HCT116 (cell line): ENCODE measurements around the gene SP100. TPM values are rescaled to one million over a fixed set of nuclear protein-coding genes. Genes with fewer than 3 reads are reported as not detected.
"Not testable (repeated sequence)": the region's sequence is repeated elsewhere in the genome, so short reads cannot be mapped to it uniquely, and the experiment has no call there.

Experiments
- ATAC-seq: fragments of 200-7000 bp; cut with Tn5 transposase; 2 replicates; pipeline ENCODE4 v1.9.1; 2020; ENCODE audit warnings: mild to moderate bottlenecking, moderate library complexity
- BruUV-seq: library from RNA; stranded (reverse); fragments of 400-500 nt; replicated peaks from 2 replicates; lab custom pipeline; 2021; lab: Mats Ljungman, UMichigan
- CTCF ChIA-PET: fragments of 300-600 bp; sonication (Branson Sonifier 250); formaldehyde crosslinking; loops from one replicate; lab custom pipeline; 2021; ENCODE audit warnings: antibody characterized with exemption; lab: Charles Lee
- POLR2A ChIA-PET: fragments of 300-600, 350-600 bp; sonication (Branson Sonifier 250); formaldehyde crosslinking; loops from one replicate; lab custom pipeline; 2021; ENCODE audit warnings: antibody characterized with exemption; lab: Charles Lee
- RAD21 ChIA-PET, 2 experiments: fragments of 300-600 bp; sonication (Branson Sonifier 250); formaldehyde crosslinking; loops; one replicate each; lab custom pipeline; 2023; ENCODE audit warnings: low total read pairs in 2 of 2; ENCODE audit not compliant: uncharacterized antibody in 2 of 2, unreplicated experiment in 2 of 2, low non-redundant PET in 1 of 2; lab: Charles Lee
- DNase-seq: peaks from one replicate; pipeline ENCODE4 v3.0.0-alpha.2; 2010; ENCODE audit warnings: low read depth, low spot score
- H2AFZ ChIP-seq: fragments of 200-600 bp; shearing (Covaris generic), sonication (generic); 2 replicates; pipeline ENCODE4 v1.6.1; 2017; ENCODE audit warnings: low read depth, mixed run types, mixed read lengths, antibody characterized with exemption, low read length; ENCODE audit not compliant: poor library complexity, severe bottlenecking
- H3K27ac ChIP-seq: 2 replicates; pipeline ENCODE4 v1.5.1; 2012; ENCODE audit warnings: low read depth, low read length
- H3K27me3 ChIP-seq: fragments of 200-600 bp; sonication (generic); 2 replicates; pipeline ENCODE4 v1.6.1; 2016; ENCODE audit warnings: mixed run types, low read length, mixed read lengths; ENCODE audit not compliant: insufficient read depth
- H3K36me3 ChIP-seq, 2 experiments: fragments of 200-500 bp in 1 of 2; fragments of 200-600 bp in 1 of 2; sonication (Bioruptor generic) in 1 of 2; sonication (generic) in 1 of 2; 2 replicates each; pipeline versions ENCODE4 v1.5.1 to v1.6.1; 2014 to 2016; ENCODE audit warnings: low read length in 2 of 2, inconsistent platforms in 1 of 2, mixed read lengths in 1 of 2, mixed run types in 1 of 2; ENCODE audit not compliant: insufficient read depth in 2 of 2, control insufficient read depth in 1 of 2
- H3K4me1 ChIP-seq, 2 experiments: fragments of 200-600 bp in 1 of 2; sonication (generic) in 1 of 2; 2 replicates each; pipeline versions ENCODE4 v1.5.1 to v1.6.1; 2012 to 2017; ENCODE audit warnings: low read length in 2 of 2, inconsistent platforms in 1 of 2, mild to moderate bottlenecking in 1 of 2, mixed read lengths in 1 of 2, mixed run types in 1 of 2, moderate library complexity in 1 of 2; ENCODE audit not compliant: insufficient read depth in 2 of 2, control insufficient read depth in 1 of 2
- H3K4me2 ChIP-seq: fragments of 200-600 bp; sonication (generic); 2 replicates; pipeline ENCODE4 v1.6.1; 2017; ENCODE audit warnings: mixed run types, low read length, mixed read lengths
- H3K4me3 ChIP-seq, 2 experiments: fragments of 200-600 bp in 1 of 2; sonication (generic) in 1 of 2; replicated peaks in 1 of 2; 2 replicates each; pipeline ENCODE4 v1.5.1; 2011 to 2016; ENCODE audit warnings: low read length in 2 of 2, control low read depth in 1 of 2, low read depth in 1 of 2, mild to moderate bottlenecking in 1 of 2, mixed read lengths in 1 of 2, mixed run types in 1 of 2
- H3K79me2 ChIP-seq: fragments of 200-600 bp; sonication (generic); 2 replicates; pipeline ENCODE4 v1.6.1; 2017; ENCODE audit warnings: mild to moderate bottlenecking, mixed run types, low read length, moderate library complexity, mixed read lengths; ENCODE audit not compliant: insufficient read depth
- H3K9ac ChIP-seq: fragments of 200-600 bp; sonication (generic); 2 replicates; pipeline ENCODE4 v1.6.1; 2016; ENCODE audit warnings: low read length, mixed read lengths
- H3K9me2 ChIP-seq: fragments of 200-600 bp; sonication (generic), shearing (Covaris generic); 2 replicates; pipeline ENCODE4 v1.6.1; 2017; ENCODE audit warnings: mixed run types, mild to moderate bottlenecking, moderate library complexity; ENCODE audit not compliant: insufficient read depth
- H3K9me3 ChIP-seq, 2 experiments: fragments of 200-500 bp in 1 of 2; fragments of 200-600 bp in 1 of 2; sonication (Bioruptor generic) in 1 of 2; sonication (generic) in 1 of 2; 2 replicates each; pipeline ENCODE4 v1.6.1; 2014 to 2017; ENCODE audit warnings: low read length in 2 of 2, mixed read lengths in 2 of 2, inconsistent platforms in 1 of 2, low read depth in 1 of 2, mild to moderate bottlenecking in 1 of 2, mixed run types in 1 of 2, moderate library complexity in 1 of 2; ENCODE audit not compliant: control insufficient read depth in 1 of 2, insufficient read depth in 1 of 2
- H4K20me1 ChIP-seq: fragments of 200-600 bp; sonication (generic), shearing (Covaris generic); 2 replicates; pipeline ENCODE4 v1.6.1; 2017; ENCODE audit warnings: mixed run types, mild to moderate bottlenecking, moderate library complexity; ENCODE audit not compliant: insufficient read depth
- CBX3 ChIP-seq: IDR thresholded peaks from 2 replicates; pipeline ENCODE4 v1.6.1; 2012; ENCODE audit warnings: low read depth
- EGR1 ChIP-seq: IDR thresholded peaks from 2 replicates; pipeline ENCODE4 v1.6.1; 2012; ENCODE audit warnings: low read depth
- EZH2phosphoT487 ChIP-seq: fragments of 200-600 bp; IDR thresholded peaks from 2 replicates; pipeline ENCODE4 v1.6.1; 2018; ENCODE audit warnings: antibody characterized with exemption, borderline replicate concordance
- JUND ChIP-seq: IDR thresholded peaks from 2 replicates; pipeline ENCODE4 v1.6.1; 2012
- SIN3A ChIP-seq: IDR thresholded peaks from 2 replicates; pipeline ENCODE4 v1.6.1; 2012; ENCODE audit warnings: low read depth
- SP1 ChIP-seq: IDR thresholded peaks from 2 replicates; pipeline ENCODE4 v1.6.1; 2012; ENCODE audit warnings: low read depth
- SRF ChIP-seq: IDR thresholded peaks from 2 replicates; pipeline ENCODE4 v1.6.1; 2012; ENCODE audit warnings: low read depth
- YY1 ChIP-seq: IDR thresholded peaks from 2 replicates; pipeline ENCODE4 v1.6.1; 2011; ENCODE audit warnings: low read length, low read depth, moderate library complexity, mild to moderate bottlenecking; ENCODE audit not compliant: insufficient replicate concordance; ENCODE audit errors: extremely low read depth
- ZFX ChIP-seq: fragments of 450-650 bp; IDR thresholded peaks from 2 replicates; pipeline ENCODE4 v1.6.1; 2017
- ZNF274 ChIP-seq: fragments of 200-500 bp; sonication (Bioruptor generic); IDR thresholded peaks from 2 replicates; pipeline ENCODE4 v1.6.1; 2014; ENCODE audit warnings: mild to moderate bottlenecking, low read depth, low read length, inconsistent platforms
- intact Hi-C: fragments of 100-400 bp; cut with micrococcal nuclease; formaldehyde crosslinking; loops from 2 replicates; pipeline ENCODE4 v1.10.0; 2022
- total RNA-seq: library from RNA; stranded (reverse); gene quantifications from one replicate; pipeline ENCODE4 v1.2.1, GENCODE V29; 2021; ENCODE audit not compliant: unreplicated experiment
- TF ChIP-seq, protein P1 (sequence below): IDR thresholded peaks from 2 replicates; pipeline ENCODE4 v1.6.1; 2012
- TF ChIP-seq, protein P2 (sequence below): IDR thresholded peaks from 2 replicates; pipeline ENCODE4 v1.6.1; 2011; ENCODE audit warnings: mild to moderate bottlenecking, low read length, moderate library complexity; ENCODE audit not compliant: insufficient replicate concordance; ENCODE audit errors: extremely low read depth

SP100 gene
- total RNA-seq, 1 experiment from 2014 or later: 48.1 TPM

DNA sequence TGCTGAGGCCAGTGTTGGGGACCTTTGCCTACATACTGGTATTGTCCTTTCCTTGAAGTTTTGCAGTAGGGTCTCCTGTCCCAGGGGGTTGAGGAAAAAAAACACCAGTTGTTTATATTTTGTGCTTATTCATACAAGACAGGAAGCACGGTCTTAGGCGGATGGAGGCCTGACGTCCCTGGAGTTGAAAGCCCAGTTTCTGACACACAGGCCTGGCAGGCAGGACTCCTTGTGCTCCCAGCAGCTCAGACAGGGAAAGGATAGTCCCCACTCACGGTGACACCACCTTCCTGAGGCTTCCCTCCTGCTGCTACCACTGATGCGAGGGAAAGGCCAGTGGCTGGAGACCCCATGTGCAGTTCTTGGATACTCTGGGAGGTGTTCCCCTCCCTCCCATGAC lies 15.5 kb upstream of the SP100 start:
- DNase-seq (no peak), ATAC-seq (no peak)
- no peaks in the 10 kb centered on the region for H3K79me2 ChIP-seq
- intact Hi-C loops: no loop called here
- ChIA-PET RAD21 (no interaction called here), POLR2A (no interaction called here), CTCF (no interaction called here)
- no peaks in the 10 kb centered on the region for H3K27me3 ChIP-seq
- no peaks in the 10 kb centered on the region; a peak in 1 of 4 replicates for H3K36me3 ChIP-seq
- no peak overlapping the region for H2AFZ ChIP-seq
- H3K9me3 ChIP-seq: no peaks in the 10 kb centered on the region
- no peak overlapping the region for H3K27ac ChIP-seq
- no TSS peak for BruUV-seq
- no peak overlapping the region for H3K9ac ChIP-seq
- TF ChIP-seq CBX3 (no peak), SIN3A (no peak), JUND (no peak)
- no peaks in the 10 kb centered on the region for H4K20me1 ChIP-seq
- no peak overlapping the region for H3K4me2 ChIP-seq
- no peak overlapping the region for H3K4me3 ChIP-seq
- no peaks in the 10 kb centered on the region for H3K9me2 ChIP-seq
- no peaks in the 10 kb centered on the region for H3K4me1 ChIP-seq

- ATAC-seq, H3K9ac ChIP-seq, H3K27me3 ChIP-seq, H4K20me1 ChIP-seq, CTCF ChIA-PET, POLR2A ChIA-PET, H2AFZ ChIP-seq, H3K9me2 ChIP-seq, H3K79me2 ChIP-seq, H3K27ac ChIP-seq, RAD21 ChIA-PET, H3K4me3 ChIP-seq, H3K9me3 ChIP-seq, H3K4me2 ChIP-seq, H3K4me1 ChIP-seq, H3K36me3 ChIP-seq, intact Hi-C loops, BruUV-seq, DNase-seq: not testable (repeated sequence)
Observed at GRCh38 chr2:230401026-230401425, 15.0 kb upstream of the SP100 start.

- BruUV-seq: no TSS peak
- DNase-seq: no peak
- H3K36me3 ChIP-seq: no peaks in the 10 kb centered on the region
- ChIA-PET POLR2A (no interaction called here), CTCF (no interaction called here), RAD21 (no interaction called here)
- no peaks in the 10 kb centered on the region for H3K79me2 ChIP-seq
- no peak for ATAC-seq
- H3K27me3 ChIP-seq: no peaks in the 10 kb centered on the region
- no peak overlapping the region for H3K9ac ChIP-seq
- H3K27ac ChIP-seq: no peak overlapping the region
- H3K9me3 ChIP-seq: no peaks in the 10 kb centered on the region
- intact Hi-C loops: no loop called here
- H3K4me1 ChIP-seq: no peaks in the 10 kb centered on the region
- no peak overlapping the region for H2AFZ ChIP-seq
- H3K4me3 ChIP-seq: no peak overlapping the region
- no peaks in the 10 kb centered on the region for H3K9me2 ChIP-seq
- no peaks in the 10 kb centered on the region for H4K20me1 ChIP-seq
- no peak overlapping the region for H3K4me2 ChIP-seq
- TF ChIP-seq YY1 (no peak), ZFX (no peak), SRF (no peak), EZH2phosphoT487 (no peak), SIN3A (no peak), ZNF274 (no peak), SP1 (no peak), EGR1 (no peak)
- TF ChIP-seq, protein P1, sequence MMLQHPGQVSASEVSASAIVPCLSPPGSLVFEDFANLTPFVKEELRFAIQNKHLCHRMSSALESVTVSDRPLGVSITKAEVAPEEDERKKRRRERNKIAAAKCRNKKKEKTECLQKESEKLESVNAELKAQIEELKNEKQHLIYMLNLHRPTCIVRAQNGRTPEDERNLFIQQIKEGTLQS: no peak
- TF ChIP-seq, protein P2, sequence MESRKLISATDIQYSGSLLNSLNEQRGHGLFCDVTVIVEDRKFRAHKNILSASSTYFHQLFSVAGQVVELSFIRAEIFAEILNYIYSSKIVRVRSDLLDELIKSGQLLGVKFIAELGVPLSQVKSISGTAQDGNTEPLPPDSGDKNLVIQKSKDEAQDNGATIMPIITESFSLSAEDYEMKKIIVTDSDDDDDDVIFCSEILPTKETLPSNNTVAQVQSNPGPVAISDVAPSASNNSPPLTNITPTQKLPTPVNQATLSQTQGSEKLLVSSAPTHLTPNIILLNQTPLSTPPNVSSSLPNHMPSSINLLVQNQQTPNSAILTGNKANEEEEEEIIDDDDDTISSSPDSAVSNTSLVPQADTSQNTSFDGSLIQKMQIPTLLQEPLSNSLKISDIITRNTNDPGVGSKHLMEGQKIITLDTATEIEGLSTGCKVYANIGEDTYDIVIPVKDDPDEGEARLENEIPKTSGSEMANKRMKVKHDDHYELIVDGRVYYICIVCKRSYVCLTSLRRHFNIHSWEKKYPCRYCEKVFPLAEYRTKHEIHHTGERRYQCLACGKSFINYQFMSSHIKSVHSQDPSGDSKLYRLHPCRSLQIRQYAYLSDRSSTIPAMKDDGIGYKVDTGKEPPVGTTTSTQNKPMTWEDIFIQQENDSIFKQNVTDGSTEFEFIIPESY: no peak
Observed at GRCh38 chr2:230403746-230404145, 12.3 kb upstream of the SP100 start.
